Activated T-helper 1 cell treated with anti-CD3 and anti-CD28 coated beads, Interleukin-12 subunit alpha, Interleukin-12 subunit beta, Interleukin-2, Interleukin-4 antibody, amounts not matched to agents 30 ng/mL and 10 ng/mL and 1 ng/mL, durations not matched to agents 14 hours and 24 hours and 36 hours (primary cell): ENCODE measurements around the gene RPS6KA4. TPM values are rescaled to one million over a fixed set of nuclear protein-coding genes. Genes with fewer than 3 reads are reported as not detected.

Source experiments
- DNase-seq: peaks from one replicate; pipeline ENCODE4 v3.0.0; 2021; ENCODE audit warnings: low spot score
- H3K27ac Mint-ChIP-seq: one replicate; pipeline ENCODE4 v1.8.0; 2021; ENCODE audit warnings: mild to moderate bottlenecking, mixed read lengths
- H3K27me3 Mint-ChIP-seq: one replicate; pipeline ENCODE4 v1.8.0; 2022; ENCODE audit warnings: mild to moderate bottlenecking, moderate library complexity, mixed read lengths; ENCODE audit not compliant: insufficient read depth
- H3K36me3 Mint-ChIP-seq: one replicate; pipeline ENCODE4 v1.8.0; 2021; ENCODE audit warnings: low read depth, mixed read lengths
- H3K4me1 Mint-ChIP-seq: one replicate; pipeline ENCODE4 v1.8.0; 2021; ENCODE audit warnings: low read depth, mixed read lengths
- H3K4me3 Mint-ChIP-seq: one replicate; pipeline ENCODE4 v1.8.0; 2021; ENCODE audit warnings: mild to moderate bottlenecking, moderate library complexity, mixed read lengths
- H3K9me3 Mint-ChIP-seq: one replicate; pipeline ENCODE4 v1.8.0; 2021; ENCODE audit warnings: mixed read lengths
- intact Hi-C: fragments of 100-400 bp; cut with micrococcal nuclease; formaldehyde crosslinking; loops from one replicate; pipeline ENCODE4 v1.15.1; 2024
- total RNA-seq: library from RNA; stranded (reverse); gene quantifications from 2 replicates; pipeline ENCODE4 v1.2.3, GENCODE V29; 2022

Gene RPS6KA4
- total RNA-seq, 1 donor from 2014 or later: 38.3 TPM

DNA sequence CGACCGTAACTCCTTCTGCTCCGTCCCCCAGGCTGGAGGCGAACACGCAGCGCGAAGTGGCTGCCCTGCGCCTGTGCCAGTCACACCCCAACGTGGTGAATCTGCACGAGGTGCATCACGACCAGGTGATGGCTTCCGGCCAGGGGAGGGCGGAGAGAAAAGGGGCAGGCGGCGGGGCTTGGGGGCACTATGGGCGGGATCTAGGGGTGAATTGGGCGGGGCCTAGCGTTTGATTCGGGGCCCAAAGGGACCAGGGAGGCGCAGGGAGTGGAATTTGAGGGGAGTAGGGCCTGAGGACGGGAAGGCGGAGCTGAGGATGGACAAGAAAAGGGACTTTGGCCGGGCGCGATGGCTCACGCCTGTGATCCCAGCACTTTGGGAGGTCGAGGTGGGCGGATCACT lies 9.7 kb downstream of the RPS6KA4 start:
- intact Hi-C loops: no loop called here
- no peaks in the 10 kb centered on the region for H3K9me3 Mint-ChIP-seq
- no peaks in the 10 kb centered on the region for H3K27me3 Mint-ChIP-seq
- H3K4me3 Mint-ChIP-seq: no peak overlapping the region
- no peak overlapping the region for H3K27ac Mint-ChIP-seq
- H3K36me3 Mint-ChIP-seq: peaks cover 29% of the 10 kb centered on the region
- DNase-seq: no peak
- H3K4me1 Mint-ChIP-seq: no peaks in the 10 kb centered on the region

DNA sequence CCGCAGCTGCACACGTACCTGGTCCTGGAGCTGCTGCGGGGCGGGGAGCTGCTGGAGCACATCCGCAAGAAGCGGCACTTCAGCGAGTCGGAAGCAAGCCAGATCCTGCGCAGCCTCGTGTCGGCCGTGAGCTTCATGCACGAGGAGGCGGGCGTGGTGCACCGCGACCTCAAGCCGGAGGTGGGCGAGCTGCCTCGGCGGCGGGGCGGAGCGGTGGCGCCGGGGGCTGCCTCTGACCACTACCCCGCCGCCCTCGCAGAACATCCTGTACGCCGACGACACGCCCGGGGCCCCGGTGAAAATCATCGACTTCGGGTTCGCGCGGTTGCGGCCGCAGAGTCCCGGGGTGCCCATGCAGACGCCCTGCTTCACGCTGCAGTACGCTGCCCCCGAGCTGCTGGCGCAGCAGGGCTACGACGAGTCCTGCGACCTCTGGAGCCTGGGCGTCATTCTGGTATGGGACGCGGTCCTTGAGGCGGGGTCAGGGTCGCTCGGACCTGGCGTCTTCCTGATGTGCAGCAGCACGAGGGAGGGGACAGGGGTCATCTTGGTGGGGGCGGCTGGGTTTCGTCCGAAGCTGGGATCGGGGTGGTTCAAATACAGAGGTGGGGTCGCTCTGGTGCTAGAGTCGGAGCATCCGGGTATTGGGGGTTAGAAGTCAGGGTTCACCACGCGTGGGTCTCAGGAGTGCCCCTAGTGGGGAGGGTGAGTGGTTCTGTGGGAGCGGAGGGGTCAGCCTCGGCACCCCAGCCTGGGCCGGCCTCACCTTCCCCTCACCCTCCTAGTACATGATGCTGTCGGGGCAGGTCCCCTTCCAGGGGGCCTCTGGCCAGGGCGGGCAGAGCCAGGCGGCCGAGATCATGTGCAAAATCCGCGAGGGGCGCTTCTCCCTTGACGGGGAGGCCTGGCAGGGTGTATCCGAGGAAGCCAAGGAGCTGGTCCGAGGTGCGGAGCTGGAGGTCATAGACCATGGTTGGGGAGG lies 10.8 kb downstream of the RPS6KA4 start:
- no peaks in the 10 kb centered on the region for H3K27me3 Mint-ChIP-seq
- H3K4me3 Mint-ChIP-seq: no peak overlapping the region
- no peak for DNase-seq
- H3K36me3 Mint-ChIP-seq: peaks cover 23% of the 10 kb centered on the region
- H3K9me3 Mint-ChIP-seq: no peaks in the 10 kb centered on the region
- H3K27ac Mint-ChIP-seq: no peak overlapping the region
- no peaks in the 10 kb centered on the region for H3K4me1 Mint-ChIP-seq
- intact Hi-C loops: no loop called here

DNA sequence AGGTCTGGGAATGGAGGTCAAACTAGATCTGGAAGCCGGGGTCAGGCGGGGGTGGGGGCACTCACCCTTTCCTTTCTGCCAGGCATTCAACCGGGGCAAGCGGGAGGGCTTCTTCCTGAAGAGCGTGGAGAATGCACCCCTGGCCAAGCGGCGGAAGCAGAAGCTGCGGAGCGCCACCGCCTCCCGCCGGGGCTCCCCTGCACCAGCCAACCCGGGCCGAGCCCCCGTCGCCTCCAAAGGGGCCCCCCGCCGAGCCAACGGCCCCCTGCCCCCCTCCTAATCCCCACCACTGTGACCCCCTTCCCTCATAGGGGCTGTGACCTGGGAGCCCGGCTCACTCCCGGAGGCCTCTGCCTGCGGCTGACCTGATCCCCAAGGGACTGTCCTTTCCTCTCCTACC lies 12.2 kb downstream of the RPS6KA4 start:
- no peaks in the 10 kb centered on the region for H3K9me3 Mint-ChIP-seq
- H3K27ac Mint-ChIP-seq: no peak overlapping the region
- no peak overlapping the region for H3K4me3 Mint-ChIP-seq
- H3K4me1 Mint-ChIP-seq: no peaks in the 10 kb centered on the region
- no peak for DNase-seq
- no peaks in the 10 kb centered on the region for H3K27me3 Mint-ChIP-seq
- intact Hi-C loops: no loop called here
- peaks cover 19% of the 10 kb centered on the region for H3K36me3 Mint-ChIP-seq

DNA sequence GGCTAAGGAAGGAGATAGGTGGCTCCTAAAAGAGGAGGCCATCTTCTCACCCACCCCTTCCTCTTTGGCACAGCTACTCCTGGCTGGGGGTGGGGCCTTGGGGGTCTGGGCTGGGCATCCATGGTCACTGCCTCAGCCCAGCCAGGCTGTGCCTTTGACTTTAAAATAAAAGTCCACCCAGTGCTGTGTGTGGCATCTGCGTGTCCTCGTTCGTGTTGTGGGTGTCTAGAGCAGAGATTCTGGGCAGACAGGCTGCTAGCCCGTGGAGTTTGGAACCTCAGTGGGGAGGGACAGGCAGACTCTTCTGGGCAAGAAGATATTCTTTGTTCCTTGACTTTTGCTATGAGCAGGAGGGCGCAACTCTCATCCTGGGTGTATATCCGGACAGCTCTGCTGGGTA lies 13.1 kb downstream of the RPS6KA4 start:
- no peaks in the 10 kb centered on the region for H3K27me3 Mint-ChIP-seq
- no peaks in the 10 kb centered on the region for H3K9me3 Mint-ChIP-seq
- peaks cover 12% of the 10 kb centered on the region for H3K36me3 Mint-ChIP-seq
- no peaks in the 10 kb centered on the region for H3K4me1 Mint-ChIP-seq
- DNase-seq: no peak
- intact Hi-C loops: no loop called here
- H3K4me3 Mint-ChIP-seq: no peak overlapping the region
- H3K27ac Mint-ChIP-seq: no peak overlapping the region

DNA sequence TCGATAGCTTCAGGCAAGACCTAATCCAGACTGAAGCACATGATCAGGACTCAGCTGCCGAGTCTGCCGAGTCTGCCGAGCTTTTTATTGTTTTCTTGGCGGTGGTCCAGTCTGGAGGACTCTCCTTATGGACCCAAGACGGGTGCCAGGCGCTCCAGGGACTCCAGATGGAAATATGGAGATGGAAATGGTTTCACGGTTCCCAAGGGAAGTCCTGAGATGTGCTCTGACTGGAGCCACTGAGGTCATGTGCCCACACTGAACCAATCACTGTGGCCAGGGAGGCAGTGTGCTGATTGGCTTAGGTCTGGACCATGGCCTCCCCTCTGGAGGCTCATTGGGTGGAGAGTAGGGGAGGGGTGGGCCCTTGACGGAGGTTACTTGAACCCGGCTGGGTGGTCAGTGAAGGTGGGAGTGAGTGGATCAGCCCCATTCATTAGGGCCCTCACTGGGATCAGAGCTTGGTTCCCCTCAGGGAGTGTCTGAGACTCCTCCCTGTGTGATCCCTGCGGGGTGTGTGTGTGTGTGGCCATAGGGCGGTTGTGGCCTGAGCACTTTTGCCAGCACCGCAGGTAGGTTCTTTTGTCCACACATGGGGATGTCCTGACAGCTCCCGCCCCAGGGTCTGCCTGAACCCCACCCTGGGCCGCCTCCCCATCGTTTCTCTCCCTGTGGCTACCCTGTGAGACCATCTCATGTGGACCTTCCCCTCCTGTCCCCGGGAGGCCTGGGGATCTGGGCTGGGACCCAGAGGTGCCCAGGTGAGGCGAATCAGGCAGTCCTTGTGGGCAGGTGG lies 14.0 kb downstream of the RPS6KA4 start:
- H3K4me1 Mint-ChIP-seq: no peaks in the 10 kb centered on the region
- peaks cover 9% of the 10 kb centered on the region for H3K36me3 Mint-ChIP-seq
- H3K27ac Mint-ChIP-seq: no peak overlapping the region
- DNase-seq: no peak
- no peak overlapping the region for H3K4me3 Mint-ChIP-seq
- no peaks in the 10 kb centered on the region for H3K9me3 Mint-ChIP-seq
- H3K27me3 Mint-ChIP-seq: no peaks in the 10 kb centered on the region
- intact Hi-C loops: no loop called here

DNA sequence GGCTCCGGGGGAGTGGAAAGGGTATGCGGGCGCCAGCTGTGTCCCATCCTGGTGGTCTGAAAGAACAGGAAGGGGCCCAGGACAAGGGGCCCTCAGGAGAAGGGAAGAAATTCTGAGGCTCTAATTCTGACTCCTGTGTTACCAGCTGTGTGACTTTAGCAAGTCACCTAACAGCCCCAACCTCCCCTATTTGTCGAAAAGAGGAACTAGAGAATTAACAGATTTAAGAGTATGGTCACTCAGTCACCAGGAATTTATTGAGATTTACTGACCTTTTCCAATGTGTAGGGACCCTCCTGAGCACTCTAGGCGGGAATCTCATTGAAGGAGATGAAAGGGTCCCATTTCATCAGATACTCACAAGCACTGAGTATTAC lies 14.6 kb downstream of the RPS6KA4 start:
- H3K4me1 Mint-ChIP-seq: no peaks in the 10 kb centered on the region
- intact Hi-C loops: no loop called here
- DNase-seq: no peak
- no peaks in the 10 kb centered on the region for H3K9me3 Mint-ChIP-seq
- H3K4me3 Mint-ChIP-seq: no peak overlapping the region
- H3K36me3 Mint-ChIP-seq: peaks cover 9% of the 10 kb centered on the region
- no peaks in the 10 kb centered on the region for H3K27me3 Mint-ChIP-seq
- H3K27ac Mint-ChIP-seq: no peak overlapping the region

DNA sequence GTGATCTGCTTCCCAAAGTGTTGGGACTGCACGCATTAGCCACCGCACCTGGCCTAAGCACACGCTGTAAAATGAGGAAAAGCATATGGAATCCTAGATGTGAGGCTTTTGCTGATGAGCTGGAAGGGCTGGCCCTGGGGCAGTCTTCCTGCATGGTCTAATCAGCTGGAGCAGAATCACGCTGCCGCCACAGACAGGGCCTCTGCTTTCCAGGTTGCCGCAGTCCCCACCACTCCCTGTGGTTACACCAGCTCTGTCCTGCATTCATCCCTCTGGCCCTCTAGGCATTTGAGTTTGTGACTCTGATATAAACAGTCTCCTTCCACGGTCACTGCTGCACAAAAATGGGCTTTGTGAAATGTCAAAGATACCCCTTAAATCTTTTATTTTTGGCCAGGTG lies 17.1 kb downstream of the RPS6KA4 start:
- H3K27me3 Mint-ChIP-seq: no peaks in the 10 kb centered on the region
- no peak overlapping the region for H3K27ac Mint-ChIP-seq
- intact Hi-C loops: no loop called here
- H3K4me3 Mint-ChIP-seq: no peak overlapping the region
- H3K36me3 Mint-ChIP-seq: no peaks in the 10 kb centered on the region
- H3K9me3 Mint-ChIP-seq: no peaks in the 10 kb centered on the region
- no peak for DNase-seq
- no peaks in the 10 kb centered on the region for H3K4me1 Mint-ChIP-seq

DNA sequence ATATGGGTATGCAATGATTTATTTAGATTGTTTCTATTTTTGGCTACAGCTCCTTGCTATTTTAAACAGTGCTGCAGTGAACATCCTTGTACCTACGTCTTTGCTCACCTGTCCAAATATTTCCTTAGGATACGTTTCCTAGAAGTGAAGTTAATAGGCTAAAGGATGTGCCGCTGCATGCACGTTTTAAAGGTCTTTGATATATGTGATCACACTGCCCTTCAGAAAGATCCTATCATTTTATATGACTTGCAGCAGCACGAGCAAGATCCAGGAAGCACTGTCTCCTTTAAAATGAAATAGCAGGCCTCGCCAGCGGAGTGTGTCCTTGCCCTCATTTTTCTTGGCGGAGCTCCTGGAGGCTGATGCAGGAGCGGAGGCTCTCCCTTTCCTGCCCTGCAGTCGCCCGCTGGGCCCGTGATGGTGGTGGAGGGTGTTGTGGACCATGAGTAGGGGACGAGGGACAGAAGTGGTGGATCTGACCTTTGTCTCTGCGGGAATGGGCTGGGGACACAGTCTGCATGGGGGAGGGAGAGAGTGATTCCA lies 19.4 kb downstream of the RPS6KA4 start:
- no peaks in the 10 kb centered on the region for H3K4me1 Mint-ChIP-seq
- no peaks in the 10 kb centered on the region for H3K27me3 Mint-ChIP-seq
- intact Hi-C loops: no loop called here
- no peaks in the 10 kb centered on the region for H3K36me3 Mint-ChIP-seq
- DNase-seq: no peak
- H3K9me3 Mint-ChIP-seq: no peaks in the 10 kb centered on the region
- H3K27ac Mint-ChIP-seq: no peak overlapping the region
- no peak overlapping the region for H3K4me3 Mint-ChIP-seq

DNA sequence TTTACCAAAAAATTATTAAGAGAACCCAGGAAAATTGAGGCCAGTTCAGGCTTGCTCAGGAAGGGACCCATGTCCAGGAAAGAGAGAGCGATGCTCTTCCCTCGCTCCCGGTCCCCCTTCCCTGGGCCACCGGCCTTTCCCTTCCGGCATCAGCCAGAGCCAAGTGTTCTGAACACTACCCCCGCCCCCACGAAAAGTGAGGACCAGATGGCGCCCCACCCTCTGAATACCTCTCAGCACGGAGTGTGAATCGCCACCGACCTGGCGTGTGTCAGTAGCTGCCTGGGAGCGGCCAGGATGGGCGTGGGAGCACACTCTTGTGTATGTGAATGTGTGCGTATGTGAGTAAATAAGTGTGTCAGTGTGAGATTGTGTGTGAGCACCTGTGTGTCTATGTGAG lies 20.2 kb downstream of the RPS6KA4 start:
- Mint-ChIP-seq H3K27ac (no peak overlapping the region), H3K4me1 (no peaks in the 10 kb centered on the region), H3K36me3 (no peaks in the 10 kb centered on the region), H3K27me3 (peaks cover 2% of the 10 kb centered on the region), H3K9me3 (no peaks in the 10 kb centered on the region), H3K4me3 (no peak overlapping the region)
- intact Hi-C loops: no loop called here
- no peak for DNase-seq

DNA sequence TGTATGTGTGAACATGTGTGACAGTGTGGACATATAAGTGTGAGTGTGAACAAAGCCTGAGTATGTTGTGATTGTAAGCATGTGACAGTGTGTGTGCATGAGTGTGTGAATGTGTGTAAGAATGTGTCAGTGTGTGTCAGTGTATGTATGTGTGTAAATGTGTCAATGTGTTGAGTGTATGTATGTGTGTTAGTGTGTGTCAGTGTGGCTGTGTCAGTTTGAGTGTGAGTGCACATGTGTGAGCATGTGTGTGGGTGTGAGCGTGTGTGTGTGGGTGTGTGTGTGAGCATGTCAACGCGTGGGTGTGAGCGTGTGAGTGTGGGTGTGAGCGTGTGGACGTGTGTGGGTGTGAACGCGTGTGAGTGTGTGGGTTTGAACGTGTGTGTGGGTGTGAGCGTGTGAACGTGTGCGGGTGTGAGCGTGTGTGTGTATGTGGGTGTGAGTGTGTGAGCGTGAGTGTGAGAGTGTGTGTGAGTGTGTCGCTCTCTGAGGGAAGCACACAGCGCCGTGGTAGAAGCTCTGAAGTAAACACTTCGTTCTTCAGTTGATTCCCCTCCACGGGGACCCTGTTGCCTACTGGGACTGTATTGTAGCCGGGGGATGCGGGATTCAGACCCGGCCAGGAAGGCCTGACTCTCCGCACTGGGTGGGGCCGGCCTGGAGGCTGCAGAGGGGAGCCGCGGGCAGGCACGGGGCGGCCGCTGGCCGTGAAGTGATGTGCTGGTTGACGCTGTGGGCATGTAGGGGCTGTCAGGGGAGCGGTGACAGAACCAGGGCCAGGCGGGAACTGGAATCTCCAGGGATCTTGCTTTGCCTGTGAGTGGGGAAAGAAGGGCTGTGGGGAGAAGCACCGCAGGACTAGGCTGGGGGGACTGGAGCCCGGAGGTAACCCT lies 21.1 kb downstream of the RPS6KA4 start:
- Mint-ChIP-seq H3K4me1 (no peaks in the 10 kb centered on the region), H3K9me3 (no peaks in the 10 kb centered on the region)

DNA sequence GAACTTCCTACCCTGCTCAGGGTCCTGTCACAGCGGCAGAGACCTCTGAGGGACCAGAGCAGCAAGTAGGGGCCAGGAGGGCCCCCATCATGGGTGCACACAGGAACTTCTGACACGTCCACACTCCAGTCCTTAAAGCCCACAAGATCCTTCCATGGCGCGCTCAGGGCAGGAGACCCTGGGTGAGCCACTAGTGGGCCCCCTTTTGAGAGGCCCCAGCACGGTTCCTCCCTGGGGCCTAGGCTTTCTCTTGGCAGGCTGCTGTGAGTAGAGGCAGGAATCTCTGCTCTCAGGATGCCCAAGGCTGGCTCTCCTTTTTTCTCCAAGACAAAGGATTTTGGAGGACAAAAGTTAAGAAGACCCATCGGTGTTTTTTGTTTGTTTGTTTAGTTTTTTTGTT lies 22.4 kb downstream of the RPS6KA4 start:
- no peak for DNase-seq
- H3K9me3 Mint-ChIP-seq: no peaks in the 10 kb centered on the region
- no peak overlapping the region for H3K27ac Mint-ChIP-seq
- H3K36me3 Mint-ChIP-seq: no peaks in the 10 kb centered on the region
- intact Hi-C loops: no loop called here
- H3K4me1 Mint-ChIP-seq: peaks cover 4% of the 10 kb centered on the region
- H3K27me3 Mint-ChIP-seq: peaks cover 4% of the 10 kb centered on the region
- H3K4me3 Mint-ChIP-seq: no peak overlapping the region

More for the DNA sequence above, 21.1 kb downstream of the RPS6KA4 start:
- H3K36me3 Mint-ChIP-seq: no peaks in the 10 kb centered on the region
- no peak overlapping the region for H3K4me3 Mint-ChIP-seq
- DNase-seq: no peak
- no peak overlapping the region for H3K27ac Mint-ChIP-seq
- H3K27me3 Mint-ChIP-seq: peaks cover 2% of the 10 kb centered on the region
- intact Hi-C loops: no loop called here

DNA sequence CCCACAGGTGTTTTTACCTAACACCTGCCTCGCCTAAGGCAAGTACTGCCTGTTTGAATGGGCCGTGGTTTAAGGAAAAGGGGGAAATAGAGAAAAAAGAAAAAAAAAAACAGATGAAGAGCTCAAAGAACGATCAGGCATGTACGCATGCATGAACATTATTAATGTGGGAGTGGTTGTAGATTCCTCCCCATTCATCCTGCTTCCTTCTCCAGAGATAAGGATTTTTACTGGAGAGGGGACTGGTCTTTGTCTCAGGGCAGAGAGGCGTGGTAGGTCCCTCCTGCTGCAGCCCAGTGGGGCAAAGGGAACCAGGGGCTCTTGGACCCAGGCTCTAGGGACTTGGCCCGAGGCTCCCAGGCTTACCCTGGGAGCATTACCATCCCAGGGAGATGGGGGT lies 23.1 kb downstream of the RPS6KA4 start:
- Mint-ChIP-seq H3K36me3 (no peaks in the 10 kb centered on the region), H3K4me3 (no peak overlapping the region), H3K27ac (no peak overlapping the region), H3K9me3 (no peaks in the 10 kb centered on the region), H3K4me1 (peaks cover 6% of the 10 kb centered on the region), H3K27me3 (peaks cover 4% of the 10 kb centered on the region)
- intact Hi-C loops: no loop called here
- no peak for DNase-seq
